H4 (cell line): ENCODE results near the gene CUX1. TPM values are rescaled to one million over a fixed set of nuclear protein-coding genes. Genes with fewer than 3 reads are reported as not detected.
"Not testable (repeated sequence)": the region's sequence is repeated elsewhere in the genome, so short reads cannot be mapped to it uniquely, and the experiment has no call there.

Source experiments
- DNase-seq: peaks from one replicate; pipeline ENCODE4 v3.0.0-alpha.2; 2015; ENCODE audit warnings: low spot score
- total RNA-seq: library from RNA; depleted of rRNA; stranded (reverse); fragments of >200 nt; shearing (Covaris generic); gene quantifications from 2 replicates; pipeline ENCODE4 v1.2.3, GENCODE V29; 2014

CUX1 gene
- total RNA-seq, 1 experiment from 2014 or later: 20.1 TPM

GRCh38 chr7:101803203-101804087, 14.0 kb upstream of the CUX1 start:
- no peak for DNase-seq

- DNase-seq: no peak
Observed at GRCh38 chr7:101804088-101804963, 13.1 kb upstream of the CUX1 start.

GRCh38 chr7:101804967-101805366, 12.5 kb upstream of the CUX1 start:
- no peak for DNase-seq

GRCh38 chr7:101812595-101812994, 4.8 kb upstream of the CUX1 start:
- DNase-seq: no peak

- no peak for DNase-seq
Observed at GRCh38 chr7:101813402-101814019, 3.9 kb upstream of the CUX1 start.

- DNase-seq: peak; percentile 60
Observed at GRCh38 chr7:101814081-101814990, 3.1 kb upstream of the CUX1 start.

- no peak for DNase-seq
Observed at GRCh38 chr7:101814991-101815825, 2.2 kb upstream of the CUX1 start.

- peak; percentile 65 for DNase-seq
Observed at GRCh38 chr7:101815826-101816594, 1.4 kb upstream of the CUX1 start.

GRCh38 chr7:101816595-101817470, 593 bp upstream of the CUX1 start:
- DNase-seq: no peak

- no peak for DNase-seq
Observed at GRCh38 chr7:101818287-101819071, 1.1 kb downstream of the CUX1 start.

GRCh38 chr7:101819183-101819582, 1.8 kb downstream of the CUX1 start:
- no peak for DNase-seq

- no peak for DNase-seq
Observed at GRCh38 chr7:101819913-101820522, 2.6 kb downstream of the CUX1 start.

- DNase-seq: no peak
Observed at GRCh38 chr7:101820703-101821102, 3.3 kb downstream of the CUX1 start.

GRCh38 chr7:101822632-101823031, 5.2 kb downstream of the CUX1 start:
- not testable (repeated sequence) for DNase-seq

- DNase-seq: no peak
Observed at GRCh38 chr7:101823096-101823495, 5.7 kb downstream of the CUX1 start.

- no peak for DNase-seq
Observed at GRCh38 chr7:101823596-101823995, 6.2 kb downstream of the CUX1 start.

GRCh38 chr7:101824440-101824839, 7.0 kb downstream of the CUX1 start:
- DNase-seq: no peak
